Gastrocnemius medialis (tissue), 4 donors: ENCODE data around the gene MCUB.

Experiments
- POLR2A ChIP-seq, 2 donors: fragments of 450-650 bp; IDR thresholded peaks; one replicate each; pipeline ENCODE4 v1.6.1; 2017; ENCODE audit warnings: antibody characterized with exemption in 2 of 2, mild to moderate bottlenecking in 2 of 2, moderate library complexity in 2 of 2
- TF ChIP-seq, protein P1 (sequence below), 5 experiments: fragments of 450-650 bp in 3 of 5; fragments of 200-600 bp in 2 of 5; sonication (generic) in 2 of 5; IDR thresholded peaks in 4 of 5; conservative IDR thresholded peaks in 1 of 5; 1 replicate in 4 of 5; 2 replicates in 1 of 5; pipeline ENCODE4 v1.5.1; 2016 to 2019; ENCODE audit warnings: antibody characterized with exemption in 5 of 5, mild to moderate bottlenecking in 3 of 5, moderate library complexity in 3 of 5

- TF ChIP-seq, protein P1, sequence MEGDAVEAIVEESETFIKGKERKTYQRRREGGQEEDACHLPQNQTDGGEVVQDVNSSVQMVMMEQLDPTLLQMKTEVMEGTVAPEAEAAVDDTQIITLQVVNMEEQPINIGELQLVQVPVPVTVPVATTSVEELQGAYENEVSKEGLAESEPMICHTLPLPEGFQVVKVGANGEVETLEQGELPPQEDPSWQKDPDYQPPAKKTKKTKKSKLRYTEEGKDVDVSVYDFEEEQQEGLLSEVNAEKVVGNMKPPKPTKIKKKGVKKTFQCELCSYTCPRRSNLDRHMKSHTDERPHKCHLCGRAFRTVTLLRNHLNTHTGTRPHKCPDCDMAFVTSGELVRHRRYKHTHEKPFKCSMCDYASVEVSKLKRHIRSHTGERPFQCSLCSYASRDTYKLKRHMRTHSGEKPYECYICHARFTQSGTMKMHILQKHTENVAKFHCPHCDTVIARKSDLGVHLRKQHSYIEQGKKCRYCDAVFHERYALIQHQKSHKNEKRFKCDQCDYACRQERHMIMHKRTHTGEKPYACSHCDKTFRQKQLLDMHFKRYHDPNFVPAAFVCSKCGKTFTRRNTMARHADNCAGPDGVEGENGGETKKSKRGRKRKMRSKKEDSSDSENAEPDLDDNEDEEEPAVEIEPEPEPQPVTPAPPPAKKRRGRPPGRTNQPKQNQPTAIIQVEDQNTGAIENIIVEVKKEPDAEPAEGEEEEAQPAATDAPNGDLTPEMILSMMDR (IDR thresholded peaks at IDR 0.05 in 4 of 5, conservative IDR thresholded peaks at IDR 0.05 in 1 of 5), result no peak
- TF ChIP-seq POLR2A (IDR thresholded peaks at IDR 0.05), result peak; percentile 71 to 72
Observed at GRCh38 chr4:109729718-109730618, 169.9 kb downstream of the MCUB start, which contains the start of gene PLA2G12A.
